D341Med (cell line): Measurements from ENCODE around the gene HSP90AA1.

Experiments
- DNase-seq: peaks from one replicate; pipeline ENCODE4 v3.0.0; 2012; ENCODE audit warnings: low spot score

The HSP90AA1 gene

GRCh38 chr14:102040153-102040552 is 46.7 kb downstream of the HSP90AA1 start:
- DNase-seq, result no peak

- DNase-seq, result no peak
Measured at GRCh38 chr14:102039157-102039556, 47.7 kb downstream of the HSP90AA1 start.

- DNase-seq, result no peak
Measured at GRCh38 chr14:102037686-102038085, 49.2 kb downstream of the HSP90AA1 start.

GRCh38 chr14:102035914-102036313 is 50.9 kb downstream of the HSP90AA1 start:
- no peak for DNase-seq

- DNase-seq, result no peak
Measured at GRCh38 chr14:102034301-102034700, 52.5 kb downstream of the HSP90AA1 start.

- no peak for DNase-seq
Measured at GRCh38 chr14:102033241-102033640, 53.6 kb downstream of the HSP90AA1 start.
